Keratinocyte (primary cell): Measurements from ENCODE around the gene USP33. TPM values are rescaled to one million over a fixed set of nuclear protein-coding genes. Genes with fewer than 3 reads are reported as not detected.

Source experiments
- DNase-seq: peaks from one replicate; pipeline ENCODE4 v3.0.0-alpha.2; 2011; ENCODE audit warnings: low read depth, missing footprints, low spot score
- FAIRE-seq: peaks from 2 replicates; lab custom pipeline; 2011; peaks lifted over from hg19 to GRCh38; lab: Jason Lieb, UNC
- H2AFZ ChIP-seq: 2 replicates; pipeline ENCODE4 v1.6.0; 2012; ENCODE audit warnings: low read length, control low read depth, inconsistent platforms; ENCODE audit not compliant: control insufficient read depth
- H3K27ac ChIP-seq: 2 replicates; pipeline ENCODE4 v1.5.1; 2011; ENCODE audit warnings: low read length; ENCODE audit not compliant: control insufficient read depth, insufficient read depth
- H3K27me3 ChIP-seq: 3 replicates; pipeline ENCODE4 v1.6.0; 2011; ENCODE audit warnings: low read length; ENCODE audit not compliant: control insufficient read depth, insufficient read depth; ENCODE audit errors: extremely low read depth
- H3K36me3 ChIP-seq, 2 experiments: 2 replicates in 1 of 2; 3 replicates in 1 of 2; pipeline ENCODE4 v1.5.1; 2011; ENCODE audit warnings: low read length in 2 of 2, mild to moderate bottlenecking in 1 of 2; ENCODE audit not compliant: control insufficient read depth in 2 of 2, insufficient read depth in 2 of 2; ENCODE audit errors: extremely low read depth in 1 of 2
- H3K4me1 ChIP-seq: 3 replicates; pipeline ENCODE4 v1.5.1; 2011; ENCODE audit warnings: low read length; ENCODE audit not compliant: control insufficient read depth, insufficient read depth; ENCODE audit errors: extremely low read depth
- H3K4me2 ChIP-seq: 3 replicates; pipeline ENCODE4 v1.6.0; 2011; ENCODE audit warnings: low read depth, low read length; ENCODE audit not compliant: control insufficient read depth, insufficient read depth; ENCODE audit errors: extremely low read depth
- H3K4me3 ChIP-seq, 3 experiments: fragments of 200-600 bp in 1 of 3; sonication (generic) in 1 of 3; 2 replicates in 2 of 3; 3 replicates in 1 of 3; pipeline ENCODE4 v1.5.1; 2011 to 2016; ENCODE audit warnings: low read length in 3 of 3, mild to moderate bottlenecking in 3 of 3, control low read depth in 2 of 3, inconsistent platforms in 1 of 3, low read depth in 1 of 3, mixed read lengths in 1 of 3, mixed run types in 1 of 3, moderate library complexity in 1 of 3; ENCODE audit not compliant: control insufficient read depth in 2 of 3, insufficient read depth in 2 of 3; ENCODE audit errors: extremely low read depth in 1 of 3
- H3K79me2 ChIP-seq: 2 replicates; pipeline ENCODE4 v1.6.0; 2012; ENCODE audit warnings: low read length; ENCODE audit not compliant: control insufficient read depth, insufficient read depth
- H3K9ac ChIP-seq: 3 replicates; pipeline ENCODE4 v1.6.0; 2011; ENCODE audit warnings: low read length; ENCODE audit not compliant: control insufficient read depth, insufficient read depth; ENCODE audit errors: extremely low read depth
- H3K9me1 ChIP-seq: 3 replicates; pipeline ENCODE4 v1.6.0; 2011; ENCODE audit warnings: low read length; ENCODE audit not compliant: control insufficient read depth, insufficient read depth; ENCODE audit errors: extremely low read depth
- H3K9me3 ChIP-seq: 2 replicates; pipeline ENCODE4 v1.5.1; 2012; ENCODE audit warnings: low read depth, low read length; ENCODE audit not compliant: control insufficient read depth
- H4K20me1 ChIP-seq: 3 replicates; pipeline ENCODE4 v1.6.0; 2011; ENCODE audit warnings: low read length; ENCODE audit not compliant: control insufficient read depth, insufficient read depth; ENCODE audit errors: extremely low read depth
- CTCF ChIP-seq, 3 experiments: IDR thresholded peaks in 1 of 3; conservative IDR thresholded peaks in 1 of 3; optimal IDR thresholded peaks in 1 of 3; 2 replicates in 2 of 3; 3 replicates in 1 of 3; pipeline versions ENCODE3 to v1.5.1; 2011; ENCODE audit warnings: low read length in 3 of 3, mild to moderate bottlenecking in 3 of 3, moderate library complexity in 2 of 3, control low read depth in 1 of 3, inconsistent platforms in 1 of 3; ENCODE audit not compliant: insufficient read depth in 2 of 3; ENCODE audit errors: extremely low read depth in 1 of 3
- EZH2 ChIP-seq: IDR thresholded peaks from one replicate; pipeline ENCODE4 v1.6.1; 2012; ENCODE audit warnings: inconsistent platforms, mild to moderate bottlenecking, low read length, moderate library complexity
- dilution Hi-C: fragments of 300-500 bp; cut with MboI; formaldehyde crosslinking; loops from one replicate; pipeline ENCODE4 v1.7.0; 2020; ENCODE audit warnings: low sequenced_read_pairs; ENCODE audit not compliant: extremely low pct_ligation_motif_present
- polyA plus RNA-seq, 5 experiments: library from polyadenylated mRNA; depleted of rRNA in 3 of 5; stranded (reverse) in 3 of 5; stranded (forward) in 1 of 5; unstranded in 1 of 5; fragments of >200 nt; gene quantifications; 1 replicate in 1 of 5; 2 replicates in 3 of 5; 3 replicates in 1 of 5; pipeline versions ENCODE4 v1.2.1 to v1.2.3, GENCODE V29; 2011 to 2012; ENCODE audit warnings: missing spikeins in 2 of 5, low read depth in 1 of 5, low replicate concordance in 1 of 5

The USP33 gene
- polyA plus RNA-seq, 1 donor (not counting 4 experiments of a cell fraction or from before 2014, with no cell fraction given) = 52.0 TPM

GRCh38 chr1:77739235-77739634 is 20.4 kb downstream of the USP33 start:
- Histone ChIP-seq H4K20me1 (no peaks in the 10 kb centered on the region), H3K9ac (no peak overlapping the region), H3K27me3 (no peaks in the 10 kb centered on the region), H3K4me3 (no peak overlapping the region), H3K9me3 (no peaks in the 10 kb centered on the region), H2AFZ (no peak overlapping the region), H3K27ac (no peak overlapping the region), H3K36me3 (peaks cover 0 to 5% of the 10 kb centered on the region in 2 experiments), H3K9me1 (no peaks in the 10 kb centered on the region), H3K4me2 (no peak overlapping the region), H3K4me1 (no peaks in the 10 kb centered on the region), H3K79me2 (peaks cover 18% of the 10 kb centered on the region)
- dilution Hi-C loops = no loop called here
- FAIRE-seq = no peak
- no peak for DNase-seq
- no peak for TF ChIP-seq CTCF (optimal IDR thresholded peaks at IDR 0.05 in 1 of 3, IDR thresholded peaks at IDR 0.05 in 1 of 3, conservative IDR thresholded peaks at IDR 0.05 in 1 of 3; ENCODE audit: extremely low read depth in 1 of 3, insufficient read depth in 2 of 3, low read length in 3 of 3)
- no peak for TF ChIP-seq EZH2

- Histone ChIP-seq H3K9me3 (no peaks in the 10 kb centered on the region), H3K36me3 (peaks cover 0 to 3% of the 10 kb centered on the region in 2 experiments), H3K9ac (no peak overlapping the region), H3K4me1 (no peaks in the 10 kb centered on the region), H3K4me2 (no peak overlapping the region), H3K4me3 (no peak overlapping the region), H3K27ac (no peak overlapping the region), H3K27me3 (no peaks in the 10 kb centered on the region), H3K79me2 (no peaks in the 10 kb centered on the region), H3K9me1 (no peaks in the 10 kb centered on the region), H2AFZ (no peak overlapping the region), H4K20me1 (no peaks in the 10 kb centered on the region)
- FAIRE-seq (no peak), DNase-seq (no peak)
- no peak for TF ChIP-seq EZH2
- no peak for TF ChIP-seq CTCF (optimal IDR thresholded peaks at IDR 0.05 in 1 of 3, IDR thresholded peaks at IDR 0.05 in 1 of 3, conservative IDR thresholded peaks at IDR 0.05 in 1 of 3; ENCODE audit: extremely low read depth in 1 of 3, insufficient read depth in 2 of 3, low read length in 3 of 3)
- dilution Hi-C loops = no loop called here
These were observed 27.6 kb downstream of the USP33 start for GRCh38 chr1:77732090-77732489.
